Measurements from ENCODE around the gene DDX24.
A peak's percentile ranks its signal among the peaks of the same experiment; 100 is the strongest.

DDX24 gene, protein sequence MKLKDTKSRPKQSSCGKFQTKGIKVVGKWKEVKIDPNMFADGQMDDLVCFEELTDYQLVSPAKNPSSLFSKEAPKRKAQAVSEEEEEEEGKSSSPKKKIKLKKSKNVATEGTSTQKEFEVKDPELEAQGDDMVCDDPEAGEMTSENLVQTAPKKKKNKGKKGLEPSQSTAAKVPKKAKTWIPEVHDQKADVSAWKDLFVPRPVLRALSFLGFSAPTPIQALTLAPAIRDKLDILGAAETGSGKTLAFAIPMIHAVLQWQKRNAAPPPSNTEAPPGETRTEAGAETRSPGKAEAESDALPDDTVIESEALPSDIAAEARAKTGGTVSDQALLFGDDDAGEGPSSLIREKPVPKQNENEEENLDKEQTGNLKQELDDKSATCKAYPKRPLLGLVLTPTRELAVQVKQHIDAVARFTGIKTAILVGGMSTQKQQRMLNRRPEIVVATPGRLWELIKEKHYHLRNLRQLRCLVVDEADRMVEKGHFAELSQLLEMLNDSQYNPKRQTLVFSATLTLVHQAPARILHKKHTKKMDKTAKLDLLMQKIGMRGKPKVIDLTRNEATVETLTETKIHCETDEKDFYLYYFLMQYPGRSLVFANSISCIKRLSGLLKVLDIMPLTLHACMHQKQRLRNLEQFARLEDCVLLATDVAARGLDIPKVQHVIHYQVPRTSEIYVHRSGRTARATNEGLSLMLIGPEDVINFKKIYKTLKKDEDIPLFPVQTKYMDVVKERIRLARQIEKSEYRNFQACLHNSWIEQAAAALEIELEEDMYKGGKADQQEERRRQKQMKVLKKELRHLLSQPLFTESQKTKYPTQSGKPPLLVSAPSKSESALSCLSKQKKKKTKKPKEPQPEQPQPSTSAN

DNA sequence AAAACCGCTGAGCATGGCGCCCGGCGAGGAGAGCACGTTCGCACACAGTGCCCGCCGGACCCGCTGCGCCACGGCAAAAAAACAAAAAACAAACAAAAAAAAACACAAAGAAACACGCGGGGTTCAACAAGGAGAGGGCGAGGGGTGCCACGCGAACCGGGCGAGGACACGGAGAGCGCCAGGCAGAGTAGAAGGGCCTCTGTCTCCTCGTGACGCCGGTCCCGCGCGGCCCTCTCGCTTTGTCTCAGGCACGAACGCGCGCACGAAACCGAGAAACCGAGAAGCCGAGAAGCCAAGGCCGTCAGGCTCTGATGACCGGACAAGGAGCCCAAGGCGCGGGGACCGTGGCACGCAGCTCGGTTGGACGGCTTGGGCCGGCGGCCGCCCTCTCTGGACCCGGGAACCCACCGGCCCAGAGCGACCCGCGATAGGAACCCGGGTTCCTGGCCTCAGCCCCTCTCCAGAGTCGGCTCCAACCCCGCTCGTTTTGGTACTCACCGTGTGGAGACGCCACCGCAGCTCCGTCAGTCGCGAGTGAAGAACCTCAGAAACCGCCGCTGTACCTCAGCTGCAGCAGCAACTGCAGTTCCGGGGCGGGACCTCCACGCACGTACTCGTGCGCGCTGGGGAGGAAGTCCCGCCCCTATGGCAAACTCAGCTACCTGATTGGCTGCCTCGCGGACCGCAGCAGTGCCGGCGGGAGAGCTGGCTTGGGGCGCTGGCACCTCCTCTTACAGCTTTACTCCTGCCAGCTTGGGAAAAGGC, at the start of gene DDX24, which contains the start of gene IFI27L1:
Gene DDX24, minus strand, starts transcription at position 582 of the 765 bp plus-strand sequence. CDS start 1,460 bp downstream, outside the sequence.
Gene IFI27L1, plus strand, starts transcription at position 690 of the 765 bp plus-strand sequence. CDS start 15,628 bp downstream, outside the sequence.
- TF ChIP-seq POLR2A (IDR thresholded peaks at IDR 0.05; ENCODE audit: extremely low read depth, insufficient read length) = peak; percentile 92
- TF ChIP-seq, protein P1, sequence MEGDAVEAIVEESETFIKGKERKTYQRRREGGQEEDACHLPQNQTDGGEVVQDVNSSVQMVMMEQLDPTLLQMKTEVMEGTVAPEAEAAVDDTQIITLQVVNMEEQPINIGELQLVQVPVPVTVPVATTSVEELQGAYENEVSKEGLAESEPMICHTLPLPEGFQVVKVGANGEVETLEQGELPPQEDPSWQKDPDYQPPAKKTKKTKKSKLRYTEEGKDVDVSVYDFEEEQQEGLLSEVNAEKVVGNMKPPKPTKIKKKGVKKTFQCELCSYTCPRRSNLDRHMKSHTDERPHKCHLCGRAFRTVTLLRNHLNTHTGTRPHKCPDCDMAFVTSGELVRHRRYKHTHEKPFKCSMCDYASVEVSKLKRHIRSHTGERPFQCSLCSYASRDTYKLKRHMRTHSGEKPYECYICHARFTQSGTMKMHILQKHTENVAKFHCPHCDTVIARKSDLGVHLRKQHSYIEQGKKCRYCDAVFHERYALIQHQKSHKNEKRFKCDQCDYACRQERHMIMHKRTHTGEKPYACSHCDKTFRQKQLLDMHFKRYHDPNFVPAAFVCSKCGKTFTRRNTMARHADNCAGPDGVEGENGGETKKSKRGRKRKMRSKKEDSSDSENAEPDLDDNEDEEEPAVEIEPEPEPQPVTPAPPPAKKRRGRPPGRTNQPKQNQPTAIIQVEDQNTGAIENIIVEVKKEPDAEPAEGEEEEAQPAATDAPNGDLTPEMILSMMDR (IDR thresholded peaks at IDR 0.05; ENCODE audit: low read depth, low read length) = no peak
- peak; percentile 87 for TF ChIP-seq MYC (IDR thresholded peaks at IDR 0.05; ENCODE audit: low read depth, low read length)
- TF ChIP-seq MAX (IDR thresholded peaks at IDR 0.05; ENCODE audit: low read depth, low read length) = peak; percentile 76
- peak; percentile 94 for DNase-seq (ENCODE audit: low read depth)
- peak within 1 kb of the TSS; percentile 72 for H3K4me3 ChIP-seq (ENCODE audit: low read depth, low read length)

GRCh38 chr14:94129758-94130414, 48.9 kb upstream of the DDX24 start:
- peak; percentile 37 for DNase-seq (ENCODE audit: low read depth)
- TF ChIP-seq, protein P1 (IDR thresholded peaks at IDR 0.05; ENCODE audit: low read depth, low read length) = no peak
- no peak for TF ChIP-seq POLR2A (IDR thresholded peaks at IDR 0.05; ENCODE audit: extremely low read depth, insufficient read length)
- TF ChIP-seq MAX (IDR thresholded peaks at IDR 0.05; ENCODE audit: low read depth, low read length) = no peak
- TF ChIP-seq MYC (IDR thresholded peaks at IDR 0.05; ENCODE audit: low read depth, low read length) = no peak
- peak overlapping the region; percentile 54 for H3K4me3 ChIP-seq (ENCODE audit: low read depth, low read length)

GRCh38 chr14:94129111-94129757, 48.2 kb upstream of the DDX24 start, which contains the start of gene IFI27L2:
Gene IFI27L2 (minus strand): TSS chr14:94129604. CDS start chr14:94129564, 40 bp downstream.
- peak; percentile 79 for DNase-seq (ENCODE audit: low read depth)
- H3K4me3 ChIP-seq (ENCODE audit: low read depth, low read length) = peak within 1 kb of the TSS; percentile 59
- peak; percentile 31 for TF ChIP-seq POLR2A (IDR thresholded peaks at IDR 0.05; ENCODE audit: extremely low read depth, insufficient read length)
- TF ChIP-seq, protein P1 (IDR thresholded peaks at IDR 0.05; ENCODE audit: low read depth, low read length) = no peak

- H3K4me3 ChIP-seq (ENCODE audit: low read depth, low read length) = no peak overlapping the region
- no peak for TF ChIP-seq POLR2A (IDR thresholded peaks at IDR 0.05; ENCODE audit: extremely low read depth, insufficient read length)
- DNase-seq (ENCODE audit: low read depth) = no peak
These were observed 47.3 kb upstream of the DDX24 start for GRCh38 chr14:94128216-94128839.

- TF ChIP-seq MAX (IDR thresholded peaks at IDR 0.05; ENCODE audit: low read depth, low read length) = no peak
- TF ChIP-seq POLR2A (IDR thresholded peaks at IDR 0.05; ENCODE audit: extremely low read depth, insufficient read length) = no peak
- TF ChIP-seq, protein P1 (IDR thresholded peaks at IDR 0.05; ENCODE audit: low read depth, low read length) = no peak
- TF ChIP-seq MYC (IDR thresholded peaks at IDR 0.05; ENCODE audit: low read depth, low read length) = no peak
- no peak overlapping the region for H3K4me3 ChIP-seq (ENCODE audit: low read depth, low read length)
- no peak for DNase-seq (ENCODE audit: low read depth)
These were observed 46.3 kb upstream of the DDX24 start for GRCh38 chr14:94127330-94127729.
